HG03175 (cell line): Measurements from ENCODE around the gene MYBPC2.
"Not testable (repeated sequence)": the region's sequence is repeated elsewhere in the genome, so short reads cannot be mapped to it uniquely, and the experiment has no call there.

Experiments used
- ATAC-seq: cut with Tn5 transposase; IDR thresholded peaks from one replicate; pipeline ENCODE4 v1.9.1; 2021; ENCODE audit warnings: mild to moderate bottlenecking, moderate library complexity; ENCODE audit not compliant: unreplicated experiment

The MYBPC2 gene

GRCh38 chr19:50432221-50433028 lies at the start of gene MYBPC2:
Gene MYBPC2 (plus strand): TSS chr19:50432892. CDS start chr19:50432954, 62 bp downstream.
- no peak for ATAC-seq

- no peak for ATAC-seq
Measured at GRCh38 chr19:50383001-50383851, 49.5 kb upstream of the MYBPC2 start.

DNA sequence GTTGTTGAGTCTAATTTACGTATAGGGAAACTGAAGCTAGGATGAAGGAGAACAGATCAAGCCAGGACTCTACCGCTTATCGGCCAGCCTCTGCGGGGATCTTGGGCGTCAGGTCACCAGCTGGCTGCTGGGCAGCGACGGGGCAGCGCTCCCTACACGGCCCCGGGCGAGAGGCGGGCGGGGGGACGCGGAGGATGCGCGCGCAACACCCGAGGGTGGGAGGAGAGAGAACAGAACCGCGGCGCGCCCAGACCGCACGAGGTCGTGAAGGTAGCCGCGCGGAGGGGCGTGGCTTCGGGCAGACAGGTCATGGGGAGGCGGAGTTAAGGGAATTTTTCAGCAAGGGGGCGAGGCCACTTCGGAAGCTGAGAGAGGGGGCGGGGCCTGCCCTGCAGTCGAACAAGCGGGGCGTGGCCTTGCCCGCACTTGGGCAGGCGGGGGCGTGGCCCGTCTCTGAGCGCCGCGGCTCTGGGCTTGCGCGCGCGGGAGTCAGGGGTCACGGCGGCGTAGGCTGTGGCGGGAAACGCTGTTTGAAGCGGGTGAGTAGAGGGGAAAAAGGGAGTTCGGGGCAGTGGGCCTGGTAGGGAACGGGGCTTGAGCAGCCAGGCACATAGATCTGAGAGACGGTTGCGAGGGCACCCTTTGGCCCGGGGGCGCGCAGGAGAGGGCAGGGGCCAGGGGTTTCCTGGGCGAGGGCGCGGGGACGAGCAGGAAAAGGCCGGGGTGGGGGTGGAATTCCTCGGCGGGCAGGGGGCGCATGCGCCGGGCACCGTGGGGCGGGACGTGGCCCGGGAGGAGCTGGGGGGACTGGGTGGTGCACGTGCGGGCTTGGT lies 48.6 kb upstream of the MYBPC2 start, which contains the start of gene POLD1:
TSS of gene POLD1 (plus strand) at position 496 of the 833 bp plus-strand sequence. CDS start 14,505 bp downstream, outside the sequence.
- ATAC-seq: peak; percentile 88

DNA sequence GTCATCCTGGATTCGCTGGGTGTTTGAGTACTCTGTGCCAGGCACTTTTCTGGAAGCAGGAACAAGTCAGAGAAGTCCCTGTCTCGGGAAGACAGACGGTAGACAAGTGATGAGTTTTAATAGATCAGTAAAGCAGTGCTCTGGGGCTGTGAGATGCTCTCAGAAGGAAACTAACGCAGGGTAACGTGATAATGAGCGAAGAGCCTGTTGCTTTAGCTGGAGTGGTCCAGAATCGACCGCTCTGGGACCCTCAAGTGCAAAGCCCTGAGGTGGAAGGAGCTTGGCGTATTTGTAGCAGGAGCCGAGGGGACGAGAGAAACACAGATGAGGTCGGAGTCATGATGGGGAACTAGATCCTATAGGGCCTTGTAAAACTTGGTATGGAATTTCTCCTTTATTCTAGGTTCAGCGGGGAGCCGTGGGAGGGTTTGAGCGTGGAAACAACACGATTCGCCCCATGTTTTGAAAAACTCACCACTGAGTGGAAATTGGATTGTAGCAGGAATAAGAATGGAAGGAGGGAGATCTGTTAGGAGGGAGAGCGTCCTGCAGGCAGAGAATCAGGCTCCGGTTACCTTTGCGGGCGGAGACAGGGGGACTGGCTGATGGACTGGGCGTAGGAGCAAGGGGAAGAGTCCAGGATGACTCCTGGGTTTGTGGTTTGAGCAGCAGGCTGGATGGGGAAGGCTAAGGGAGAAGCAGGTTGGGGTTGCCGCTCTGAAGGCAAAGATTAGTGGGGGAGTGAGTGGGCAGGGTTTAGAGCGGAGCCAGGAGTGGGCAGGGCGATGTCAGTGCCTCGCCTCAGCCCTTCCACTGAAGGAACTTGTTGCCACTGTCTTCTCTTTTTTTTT lies 47.8 kb upstream of the MYBPC2 start:
- no peak for ATAC-seq

DNA sequence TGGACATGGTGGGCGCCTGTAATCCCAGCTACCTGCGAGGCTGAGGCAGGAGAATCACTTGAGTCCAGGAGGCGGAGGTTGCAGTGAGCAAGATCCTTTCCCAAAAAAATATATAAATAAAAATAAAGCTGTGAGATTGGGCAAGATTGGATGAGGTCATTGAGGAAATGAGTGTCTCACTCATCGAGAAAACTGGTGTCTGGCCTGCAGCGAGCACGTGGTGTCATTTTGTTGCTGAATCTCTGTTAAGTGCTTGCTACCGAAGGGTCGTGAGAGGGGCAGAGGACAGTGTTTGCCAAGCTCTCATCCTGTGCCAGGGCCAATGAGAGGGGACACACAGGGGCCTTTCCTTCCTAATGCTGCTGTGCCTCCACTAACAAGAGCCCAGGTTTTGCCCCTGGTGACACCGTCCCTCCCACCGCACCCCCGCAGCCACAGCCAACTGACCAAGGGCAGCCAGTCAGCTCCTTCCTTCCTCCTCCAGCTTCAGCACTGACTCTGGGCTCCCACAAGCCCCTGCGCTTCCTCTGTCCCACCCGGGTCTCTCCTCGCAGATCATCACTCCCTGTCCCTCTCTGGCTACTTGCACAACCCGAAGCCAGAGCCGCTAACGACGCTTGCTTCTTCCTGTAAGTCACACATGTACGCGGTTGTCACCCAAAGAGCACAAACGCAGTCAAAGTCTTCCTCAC lies 45.4 kb upstream of the MYBPC2 start:
- ATAC-seq: no peak

GRCh38 chr19:50387868-50388245 lies 44.8 kb upstream of the MYBPC2 start:
- no peak for ATAC-seq

DNA sequence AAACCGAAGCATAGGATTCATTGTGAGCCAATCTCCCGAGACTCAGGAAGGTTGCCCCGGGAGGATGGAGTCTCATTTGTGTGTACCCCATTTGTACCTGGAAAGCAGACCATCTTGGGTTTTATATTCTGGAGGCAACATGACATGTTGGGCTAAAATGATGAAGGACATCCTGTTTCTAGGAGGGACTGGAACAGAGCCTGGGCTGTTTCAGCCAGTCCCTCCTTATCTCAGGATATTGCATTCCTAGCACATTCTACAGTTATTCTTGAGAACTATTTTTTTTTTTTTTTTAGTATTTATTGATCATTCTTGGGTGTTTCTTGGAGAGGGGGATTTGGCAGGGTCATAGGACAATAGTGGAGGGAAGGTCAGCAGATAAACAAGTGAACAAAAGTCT lies 42.4 kb upstream of the MYBPC2 start:
- ATAC-seq: not testable (repeated sequence)

GRCh38 chr19:50390952-50391351 lies 41.7 kb upstream of the MYBPC2 start:
- ATAC-seq: not testable (repeated sequence)

DNA sequence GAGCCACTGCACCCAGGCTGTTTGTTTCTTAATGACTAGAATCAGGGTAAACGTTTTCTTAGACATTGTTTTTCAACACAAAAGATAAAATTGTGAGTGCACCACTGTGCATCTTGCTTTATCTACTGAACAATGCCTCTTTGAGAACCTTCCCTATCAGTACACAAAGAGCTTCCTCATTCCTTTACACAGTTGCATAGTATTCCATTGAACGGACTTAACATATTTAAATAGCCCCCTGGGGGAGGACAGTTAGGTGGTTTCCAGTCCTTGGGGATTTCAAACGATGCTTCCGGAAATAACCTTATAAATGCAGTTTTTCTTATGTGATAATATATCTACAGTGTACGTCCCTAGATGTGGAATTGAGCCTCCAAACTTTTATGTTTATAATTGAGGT lies 39.9 kb upstream of the MYBPC2 start:
- no peak for ATAC-seq

GRCh38 chr19:50393589-50393988 lies 39.1 kb upstream of the MYBPC2 start:
- ATAC-seq: no peak

GRCh38 chr19:50394017-50394416 lies 38.7 kb upstream of the MYBPC2 start:
- no peak for ATAC-seq

DNA sequence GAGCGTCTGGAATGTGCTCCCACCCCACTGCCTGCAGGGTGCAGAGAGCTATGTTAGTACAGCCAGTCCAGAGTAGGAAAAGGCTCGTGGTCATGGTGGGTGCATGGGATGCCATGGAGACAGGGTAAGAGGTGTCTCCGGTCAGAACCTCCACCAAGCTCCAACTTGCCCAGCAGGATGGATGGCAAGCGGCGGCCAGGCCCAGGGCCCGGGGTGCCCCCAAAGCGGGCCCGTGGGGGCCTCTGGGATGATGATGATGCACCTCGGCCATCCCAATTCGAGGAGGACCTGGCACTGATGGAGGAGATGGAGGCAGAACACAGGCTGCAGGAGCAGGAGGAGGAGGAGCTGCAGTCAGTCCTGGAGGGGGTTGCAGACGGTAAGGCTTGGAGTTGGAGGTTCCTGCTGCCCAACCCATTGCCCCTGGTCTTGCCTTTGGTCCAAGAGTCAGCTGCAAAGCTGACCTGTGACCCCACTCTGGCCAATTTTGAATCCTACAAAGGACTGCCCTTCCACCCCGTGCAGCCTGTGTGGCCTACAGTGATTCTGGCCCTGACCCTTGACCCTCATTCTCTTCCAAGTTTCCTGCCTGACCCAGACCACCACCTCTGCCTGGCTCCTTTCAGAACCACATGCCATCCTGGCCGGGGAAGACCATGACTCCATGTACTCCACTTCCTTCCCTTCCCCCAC lies 33.9 kb upstream of the MYBPC2 start:
- ATAC-seq: no peak

DNA sequence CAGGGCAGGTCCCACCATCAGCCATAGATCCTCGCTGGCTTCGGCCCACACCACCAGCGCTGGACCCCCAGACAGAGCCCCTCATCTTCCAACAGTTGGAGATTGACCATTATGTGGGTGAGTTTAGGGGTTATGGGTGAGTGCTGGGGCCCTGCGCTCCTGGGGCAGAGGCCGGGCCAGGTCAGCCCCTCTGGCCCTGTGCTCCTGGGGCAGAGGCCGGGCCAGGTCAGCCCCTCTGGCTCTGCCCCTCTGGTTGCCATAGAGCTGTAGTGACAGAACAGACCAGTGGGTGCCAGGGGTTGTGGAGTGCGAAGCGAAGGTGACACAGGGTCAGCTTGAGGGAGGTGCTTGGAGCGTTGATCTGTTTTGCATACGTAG lies 33.3 kb upstream of the MYBPC2 start:
- no peak for ATAC-seq

DNA sequence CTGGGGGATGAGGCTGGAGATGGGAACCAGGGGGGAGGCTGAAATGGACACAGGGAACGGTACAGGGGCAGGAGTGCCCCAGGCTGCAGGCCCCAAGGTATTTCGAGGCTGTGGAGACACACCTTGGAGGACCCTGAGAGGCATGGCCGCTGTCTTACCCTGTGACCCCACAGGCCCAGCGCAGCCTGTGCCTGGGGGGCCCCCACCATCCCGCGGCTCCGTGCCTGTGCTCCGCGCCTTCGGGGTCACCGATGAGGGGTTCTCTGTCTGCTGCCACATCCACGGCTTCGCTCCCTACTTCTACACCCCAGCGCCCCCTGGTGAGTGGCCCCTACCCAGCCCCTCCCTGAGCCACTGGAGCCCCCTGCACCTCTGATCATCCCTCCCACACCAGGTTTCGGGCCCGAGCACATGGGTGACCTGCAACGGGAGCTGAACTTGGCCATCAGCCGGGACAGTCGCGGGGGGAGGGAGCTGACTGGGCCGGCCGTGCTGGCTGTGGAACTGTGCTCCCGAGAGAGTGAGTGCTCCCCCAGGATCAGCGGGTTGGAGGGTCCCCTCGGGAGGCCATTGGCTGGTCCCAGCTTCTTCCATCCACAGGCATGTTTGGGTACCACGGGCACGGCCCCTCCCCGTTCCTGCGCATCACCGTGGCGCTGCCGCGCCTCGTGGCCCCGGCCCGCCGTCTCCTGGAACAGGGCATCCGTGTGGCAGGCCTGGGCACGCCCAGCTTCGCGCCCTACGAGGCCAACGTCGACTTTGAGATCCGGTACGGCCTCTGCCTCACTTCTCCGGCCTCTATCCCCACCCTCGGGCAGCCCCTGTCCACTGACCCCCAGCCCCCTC lies 30.9 kb upstream of the MYBPC2 start:
- no peak for ATAC-seq

GRCh38 chr19:50402544-50403301 lies 30.0 kb upstream of the MYBPC2 start:
- ATAC-seq: no peak

GRCh38 chr19:50406156-50406820 lies 26.4 kb upstream of the MYBPC2 start:
- no peak for ATAC-seq

DNA sequence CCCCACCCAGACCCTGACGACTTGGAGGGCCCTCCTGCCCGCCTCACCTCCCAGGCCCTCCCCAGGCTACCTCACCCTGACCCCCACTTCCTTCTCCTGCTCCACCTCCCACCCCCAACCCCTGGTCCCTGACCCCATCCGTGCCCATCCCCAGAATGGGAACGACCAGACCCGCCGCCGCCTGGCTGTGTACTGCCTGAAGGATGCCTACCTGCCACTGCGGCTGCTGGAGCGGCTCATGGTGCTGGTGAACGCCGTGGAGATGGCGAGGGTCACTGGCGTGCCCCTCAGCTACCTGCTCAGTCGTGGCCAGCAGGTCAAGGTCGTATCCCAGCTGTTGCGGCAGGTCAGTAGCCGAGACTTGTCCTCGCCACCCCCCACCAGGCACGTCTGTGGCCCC lies 25.9 kb upstream of the MYBPC2 start:
- ATAC-seq: no peak
